H9 (cell line): ENCODE data around the gene TBC1D20. TPM values are rescaled to one million over a fixed set of nuclear protein-coding genes. Genes with fewer than 3 reads are reported as not detected.

ENCODE experiments used
- DNase-seq: peaks from one replicate; pipeline ENCODE4 v3.0.0-alpha.2; 2017
- H2AFZ ChIP-seq: one replicate; pipeline ENCODE4 v1.6.1; 2013; ENCODE audit warnings: mild to moderate bottlenecking, low read length, control low read depth, moderate library complexity
- H2AK5ac ChIP-seq: 2 replicates; pipeline ENCODE4 v1.6.1; 2013; ENCODE audit warnings: low read length, control low read depth, mixed read lengths; ENCODE audit not compliant: insufficient read length
- H2BK120ac ChIP-seq: one replicate; pipeline ENCODE4 v1.6.1; 2013; ENCODE audit warnings: low read depth, mild to moderate bottlenecking, low read length, control low read depth, inconsistent platforms; ENCODE audit not compliant: poor library complexity, severe bottlenecking
- H2BK12ac ChIP-seq: 2 replicates; pipeline ENCODE4 v1.6.1; 2013; ENCODE audit warnings: low read length, control low read depth, mixed read lengths, low read depth; ENCODE audit not compliant: insufficient read length
- H2BK15ac ChIP-seq: 2 replicates; pipeline ENCODE4 v1.6.1; 2013; ENCODE audit warnings: low read depth, low read length, control low read depth
- H2BK20ac ChIP-seq: one replicate; pipeline ENCODE4 v1.6.1; 2013; ENCODE audit warnings: low read depth, mild to moderate bottlenecking, low read length, control low read depth, inconsistent platforms; ENCODE audit not compliant: poor library complexity, severe bottlenecking
- H2BK5ac ChIP-seq: 2 replicates; pipeline ENCODE4 v1.6.1; 2013; ENCODE audit warnings: low read length, control low read depth, mixed read lengths; ENCODE audit not compliant: insufficient read length
- H3K14ac ChIP-seq: 2 replicates; pipeline ENCODE4 v1.6.1; 2013; ENCODE audit warnings: low read length, control low read depth; ENCODE audit not compliant: insufficient read depth
- H3K18ac ChIP-seq: 2 replicates; pipeline ENCODE4 v1.6.1; 2013; ENCODE audit warnings: low read depth, mild to moderate bottlenecking, mixed read lengths, low read length, control low read depth; ENCODE audit not compliant: insufficient read length
- H3K23ac ChIP-seq: 2 replicates; pipeline ENCODE4 v1.6.1; 2013; ENCODE audit warnings: low read length, control low read depth, mixed read lengths, low read depth; ENCODE audit not compliant: insufficient read length
- H3K23me2 ChIP-seq: 2 replicates; pipeline ENCODE4 v1.6.1; 2013; ENCODE audit warnings: low read depth, mild to moderate bottlenecking, mixed read lengths, low read length, control low read depth; ENCODE audit not compliant: insufficient read length, poor library complexity, severe bottlenecking
- H3K27ac ChIP-seq: 2 replicates; pipeline ENCODE4 v1.5.1; 2013; ENCODE audit warnings: low read length, control low read depth, mixed read lengths, low read depth; ENCODE audit not compliant: insufficient read length
- H3K27me3 ChIP-seq: 2 replicates; pipeline ENCODE4 v1.6.1; 2013; ENCODE audit warnings: low read length, control low read depth, inconsistent platforms; ENCODE audit not compliant: insufficient read depth
- H3K4ac ChIP-seq: 2 replicates; pipeline ENCODE4 v1.6.1; 2013; ENCODE audit warnings: low read depth, mild to moderate bottlenecking, control low read depth, inconsistent platforms, low read length, moderate library complexity
- H3K4me1 ChIP-seq: 2 replicates; pipeline ENCODE4 v1.6.1; 2013; ENCODE audit warnings: low read length, control low read depth, inconsistent platforms; ENCODE audit not compliant: insufficient read depth
- H3K4me2 ChIP-seq: 2 replicates; pipeline ENCODE4 v1.6.1; 2013; ENCODE audit warnings: low read length, control low read depth, mixed read lengths; ENCODE audit not compliant: insufficient read length, insufficient read depth
- H3K56ac ChIP-seq: 2 replicates; pipeline ENCODE4 v1.6.1; 2013; ENCODE audit warnings: low read depth, mild to moderate bottlenecking, mixed read lengths, low read length, control low read depth; ENCODE audit not compliant: insufficient read length
- H3K79me1 ChIP-seq: 2 replicates; pipeline ENCODE4 v1.6.1; 2013; ENCODE audit warnings: low read depth, mild to moderate bottlenecking, moderate library complexity, low read length, control low read depth, inconsistent platforms; ENCODE audit not compliant: insufficient read depth, poor library complexity, severe bottlenecking
- H3K79me2 ChIP-seq: 2 replicates; pipeline ENCODE4 v1.6.1; 2013; ENCODE audit warnings: low read length, control low read depth, inconsistent platforms; ENCODE audit not compliant: insufficient read depth
- H3K9ac ChIP-seq: 2 replicates; pipeline ENCODE4 v1.6.1; 2013; ENCODE audit warnings: low read length, control low read depth, mixed read lengths; ENCODE audit not compliant: insufficient read length; ENCODE audit errors: extremely low read depth
- H3K9me3 ChIP-seq: one replicate; pipeline ENCODE4 v1.6.1; 2013; ENCODE audit warnings: low read depth, low read length, inconsistent platforms; ENCODE audit not compliant: control insufficient read depth
- H3T11ph ChIP-seq: one replicate; pipeline ENCODE4 v1.6.1; 2013; ENCODE audit warnings: mild to moderate bottlenecking, low read length, control low read depth, inconsistent platforms
- H4K20me1 ChIP-seq: one replicate; pipeline ENCODE4 v1.6.1; 2013; ENCODE audit not compliant: control insufficient read depth, insufficient read length, insufficient read depth
- H4K5ac ChIP-seq: 2 replicates; pipeline ENCODE4 v1.6.1; 2013; ENCODE audit warnings: low read depth, mild to moderate bottlenecking, mixed read lengths, low read length, control low read depth; ENCODE audit not compliant: insufficient read length
- H4K8ac ChIP-seq: replicated peaks from 2 replicates; pipeline ENCODE4 v1.6.1; 2013; ENCODE audit warnings: low read length, control low read depth, mixed read lengths, low read depth; ENCODE audit not compliant: insufficient read length
- H4K91ac ChIP-seq: 2 replicates; pipeline ENCODE4 v1.6.1; 2013; ENCODE audit warnings: low read depth, mild to moderate bottlenecking, moderate library complexity, mixed read lengths, low read length, control low read depth; ENCODE audit not compliant: insufficient read length
- H3K27ac Mint-ChIP-seq, 3 experiments: 2 replicates in 2 of 3; 3 replicates in 1 of 3; pipeline ENCODE4 v1.8.0; 2020 to 2021; ENCODE audit warnings: mixed read lengths in 3 of 3, mild to moderate bottlenecking in 1 of 3, moderate library complexity in 1 of 3
- H3K27me3 Mint-ChIP-seq: 2 replicates; pipeline ENCODE4 v1.8.0; 2021; ENCODE audit warnings: low read depth, mild to moderate bottlenecking, moderate library complexity, mixed read lengths
- H3K36me3 Mint-ChIP-seq, 3 experiments: 2 replicates in 2 of 3; 3 replicates in 1 of 3; pipeline ENCODE4 v1.8.0; 2020 to 2021; ENCODE audit warnings: low read depth in 3 of 3, mixed read lengths in 3 of 3; ENCODE audit not compliant: insufficient read depth in 1 of 3
- H3K4me1 Mint-ChIP-seq, 2 experiments: 2 replicates each; pipeline ENCODE4 v1.8.0; 2020; ENCODE audit warnings: mixed read lengths in 2 of 2
- H3K4me3 Mint-ChIP-seq, 2 experiments: 2 replicates in 1 of 2; 3 replicates in 1 of 2; pipeline ENCODE4 v1.8.0; 2020 to 2021; ENCODE audit warnings: mild to moderate bottlenecking in 2 of 2, mixed read lengths in 2 of 2, moderate library complexity in 1 of 2
- H3K9me3 Mint-ChIP-seq, 2 experiments: 2 replicates in 1 of 2; 3 replicates in 1 of 2; pipeline ENCODE4 v1.8.0; 2020; ENCODE audit warnings: mild to moderate bottlenecking in 2 of 2, mixed read lengths in 2 of 2, moderate library complexity in 1 of 2
- WGBS: extraction: QIAGEN DNeasy Blood & Tissue Kit; methylation state at CpG from one replicate; pipeline ENCODE4 v1.1.7; 2013; ENCODE audit warnings: missing lambda C conversion rate, low lambda C conversion rate, mixed read lengths; ENCODE audit not compliant: insufficient read length; ENCODE audit errors: extremely low coverage; 5-methylcytosine and 5-hydroxymethylcytosine counted together
- total RNA-seq: library from RNA; stranded (reverse); gene quantifications from 2 replicates; pipeline ENCODE4 v1.2.1, GENCODE V29; 2021
- TF ChIP-seq, protein P1 (sequence below): fragments of 200-600 bp; sonication (generic); conservative IDR thresholded peaks from 3 replicates; pipeline ENCODE4 v1.8.0; 2021; ENCODE audit warnings: antibody characterized with exemption, mild to moderate bottlenecking

The TBC1D20 gene
- total RNA-seq, 1 experiment from 2014 or later, result 17.9 TPM

DNA sequence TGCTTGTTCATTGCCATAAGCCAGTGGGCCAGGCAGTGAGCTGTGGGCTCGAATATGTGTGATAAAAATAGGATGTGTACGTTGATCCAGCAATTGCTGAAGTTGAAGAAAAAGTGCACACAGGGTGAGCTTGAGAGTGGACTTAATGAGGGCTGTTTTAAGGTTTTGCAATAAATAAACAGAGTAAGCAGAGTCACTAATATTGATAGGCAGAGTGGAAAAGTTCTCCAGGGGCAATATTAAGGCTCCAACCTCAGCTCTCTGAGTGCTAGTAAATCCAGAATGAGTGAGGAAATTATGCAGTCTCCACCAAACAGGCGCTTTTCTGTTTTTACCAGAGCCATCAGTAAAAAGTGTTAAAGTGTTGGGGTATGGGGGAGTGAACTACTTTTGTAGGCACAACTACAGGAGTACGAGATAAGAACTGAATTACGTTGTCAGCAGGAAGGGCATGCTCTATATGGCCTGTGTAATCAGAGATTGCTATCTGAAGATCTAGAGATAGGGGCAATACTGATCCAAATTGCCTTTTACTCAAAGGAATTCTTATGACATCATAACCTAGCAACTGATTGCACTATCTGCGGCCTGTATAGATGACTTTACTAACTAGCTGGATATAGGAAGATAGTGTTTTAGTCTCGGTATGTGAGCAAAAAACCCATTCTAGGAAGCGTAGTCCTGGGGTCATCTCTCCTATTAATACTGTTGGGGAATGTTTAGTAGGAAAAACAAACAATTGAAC lies 7.6 kb upstream of the TBC1D20 start:
- no peak overlapping the region for H2BK15ac ChIP-seq

More for the DNA sequence above, 7.6 kb upstream of the TBC1D20 start:
- Histone ChIP-seq H3K23ac (no peak overlapping the region), H3K14ac (no peak overlapping the region), H2AFZ (no peak overlapping the region), H3K18ac (no peak overlapping the region), H2AK5ac (no peak overlapping the region), H3K79me2 (no peaks in the 10 kb centered on the region), H4K20me1 (no peaks in the 10 kb centered on the region), H3K23me2 (no peaks in the 10 kb centered on the region), H2BK12ac (no peak overlapping the region), H4K8ac (no peak overlapping the region), H4K5ac (no peak overlapping the region), H3K79me1 (no peaks in the 10 kb centered on the region), H3K4ac (no peak overlapping the region), H3K9ac (no peak overlapping the region), H2BK5ac (no peak overlapping the region), H3K9me3 (peaks cover 36% of the 10 kb centered on the region), H3K4me2 (no peak overlapping the region), H3K4me1 (no peaks in the 10 kb centered on the region), H4K91ac (no peak overlapping the region), H3K56ac (no peak overlapping the region), H2BK120ac (no peak overlapping the region), H3K27me3 (no peaks in the 10 kb centered on the region), H3T11ph (no peak overlapping the region), H3K27ac (no peak overlapping the region), H2BK20ac (no peak overlapping the region)
- Mint-ChIP-seq H3K4me3 (no peak overlapping the region), H3K36me3 (peaks cover 21 to 33% (median 25%) of the 10 kb centered on the region in 3 experiments), H3K4me1 (no peaks in the 10 kb centered on the region), H3K9me3 (peaks cover 56 to 57% of the 10 kb centered on the region in 2 experiments), H3K27me3 (peaks cover 47% of the 10 kb centered on the region), H3K27ac (no peak overlapping the region)
- DNase-seq, result no peak
- WGBS, result no CpG with 5 or more reads among the region's 8 CpGs
- TF ChIP-seq, protein P1, sequence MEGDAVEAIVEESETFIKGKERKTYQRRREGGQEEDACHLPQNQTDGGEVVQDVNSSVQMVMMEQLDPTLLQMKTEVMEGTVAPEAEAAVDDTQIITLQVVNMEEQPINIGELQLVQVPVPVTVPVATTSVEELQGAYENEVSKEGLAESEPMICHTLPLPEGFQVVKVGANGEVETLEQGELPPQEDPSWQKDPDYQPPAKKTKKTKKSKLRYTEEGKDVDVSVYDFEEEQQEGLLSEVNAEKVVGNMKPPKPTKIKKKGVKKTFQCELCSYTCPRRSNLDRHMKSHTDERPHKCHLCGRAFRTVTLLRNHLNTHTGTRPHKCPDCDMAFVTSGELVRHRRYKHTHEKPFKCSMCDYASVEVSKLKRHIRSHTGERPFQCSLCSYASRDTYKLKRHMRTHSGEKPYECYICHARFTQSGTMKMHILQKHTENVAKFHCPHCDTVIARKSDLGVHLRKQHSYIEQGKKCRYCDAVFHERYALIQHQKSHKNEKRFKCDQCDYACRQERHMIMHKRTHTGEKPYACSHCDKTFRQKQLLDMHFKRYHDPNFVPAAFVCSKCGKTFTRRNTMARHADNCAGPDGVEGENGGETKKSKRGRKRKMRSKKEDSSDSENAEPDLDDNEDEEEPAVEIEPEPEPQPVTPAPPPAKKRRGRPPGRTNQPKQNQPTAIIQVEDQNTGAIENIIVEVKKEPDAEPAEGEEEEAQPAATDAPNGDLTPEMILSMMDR, result no peak
